ENCODE data around the gene CTSK.

CTSK gene

DNA sequence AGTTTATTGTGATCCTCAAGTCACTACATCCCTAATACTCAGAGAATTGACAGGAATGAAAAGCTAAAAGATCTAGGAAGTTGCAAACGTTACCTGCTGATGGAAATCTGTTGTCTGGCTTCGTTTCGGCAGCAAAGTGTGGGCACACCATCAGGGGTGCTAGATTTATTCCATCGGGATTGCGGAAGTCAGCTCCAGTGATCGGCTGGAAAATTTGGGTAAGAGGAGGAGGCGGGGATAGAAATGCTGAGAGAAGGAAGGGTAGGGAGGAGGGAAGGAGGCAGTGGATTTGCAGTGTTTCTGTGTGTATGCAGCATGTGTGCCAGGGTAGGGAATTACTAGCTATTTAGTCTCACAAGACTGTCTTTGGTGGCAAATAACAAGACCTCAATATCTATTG, at the start of gene CTSK:
Gene CTSK, minus strand, starts transcription at position 140 of the 400 bp plus-strand sequence. CDS start 1,455 bp downstream, outside the sequence.
- no peak for TF ChIP-seq GATA3 (IDR thresholded peaks at IDR 0.05; ENCODE audit: low read depth, low read length)
- no peak for TF ChIP-seq GATA2 (IDR thresholded peaks at IDR 0.05; ENCODE audit: low read depth, low read length)

DNA sequence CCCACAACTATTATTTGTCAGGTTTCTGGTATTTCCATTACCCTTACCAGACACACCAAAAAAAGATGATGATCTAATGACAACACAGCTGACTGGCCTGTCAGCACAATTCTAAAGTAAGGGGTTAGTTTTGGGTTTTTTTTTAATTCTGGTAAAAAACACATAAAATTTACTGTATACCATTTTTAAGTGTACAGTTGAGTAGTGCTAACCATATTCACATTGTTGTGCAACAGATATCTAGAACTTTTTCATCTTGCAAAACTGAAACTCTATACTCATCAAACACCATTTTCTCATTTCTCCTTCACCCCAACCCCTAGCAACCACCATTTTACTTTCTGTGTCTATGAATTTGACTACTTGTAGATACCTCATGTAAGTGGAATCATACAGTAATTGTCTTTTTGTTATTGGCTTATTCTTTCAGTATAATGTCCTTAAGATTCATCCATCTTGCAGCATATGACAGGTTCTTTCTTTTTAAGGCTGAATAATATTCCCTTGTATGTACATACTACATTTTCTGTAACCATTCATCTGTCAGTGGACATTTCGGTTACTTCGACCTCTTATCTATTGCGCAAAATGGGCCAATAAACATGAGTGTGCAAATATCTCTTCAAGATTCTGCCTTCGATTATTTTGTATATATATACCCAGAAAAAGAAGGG, 38.5 kb upstream of the CTSK start:
- TF ChIP-seq GATA2 (IDR thresholded peaks at IDR 0.05; ENCODE audit: low read depth, low read length) (no peak), GATA3 (IDR thresholded peaks at IDR 0.05; ENCODE audit: low read depth, low read length) (no peak)

- TF ChIP-seq GATA2 (IDR thresholded peaks at IDR 0.05; ENCODE audit: low read depth, low read length) = no peak
- TF ChIP-seq GATA3 (IDR thresholded peaks at IDR 0.05; ENCODE audit: low read depth, low read length) = no peak
These were observed 35.4 kb upstream of the CTSK start for GRCh38 chr1:150843474-150843873.

- TF ChIP-seq GATA2 (IDR thresholded peaks at IDR 0.05; ENCODE audit: low read depth, low read length) (no peak), GATA3 (IDR thresholded peaks at IDR 0.05; ENCODE audit: low read depth, low read length) (no peak)
These were observed 34.9 kb upstream of the CTSK start for GRCh38 chr1:150842964-150843363.

DNA sequence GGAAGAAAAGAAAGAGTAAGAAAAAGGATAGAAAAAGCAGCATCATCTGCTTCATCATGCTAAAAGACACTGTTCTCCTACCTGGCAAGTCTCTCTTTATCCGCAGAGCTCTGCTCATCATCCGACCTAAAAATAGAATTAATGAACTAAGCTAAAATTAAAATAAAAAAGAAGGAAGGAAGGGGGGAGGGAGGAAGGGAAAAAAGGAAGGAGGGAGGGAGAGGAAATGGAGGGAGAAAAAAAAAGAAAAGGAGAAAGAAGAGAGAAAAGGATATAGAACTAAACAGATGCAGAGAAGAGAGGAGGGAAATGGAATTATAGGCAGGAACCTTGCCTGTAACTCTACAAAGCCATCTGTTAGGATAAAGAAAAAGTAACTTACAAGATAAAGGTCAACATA, 34.3 kb upstream of the CTSK start:
- TF ChIP-seq GATA2 (IDR thresholded peaks at IDR 0.05; ENCODE audit: low read depth, low read length) (no peak), GATA3 (IDR thresholded peaks at IDR 0.05; ENCODE audit: low read depth, low read length) (no peak)

- TF ChIP-seq GATA3 (IDR thresholded peaks at IDR 0.05; ENCODE audit: low read depth, low read length) (no peak), GATA2 (IDR thresholded peaks at IDR 0.05; ENCODE audit: low read depth, low read length) (no peak)
These were observed 33.6 kb upstream of the CTSK start for GRCh38 chr1:150841626-150842025.

GRCh38 chr1:150836129-150836773, 28.2 kb upstream of the CTSK start:
- TF ChIP-seq GATA2 (IDR thresholded peaks at IDR 0.05; ENCODE audit: low read depth, low read length) = no peak
- TF ChIP-seq GATA3 (IDR thresholded peaks at IDR 0.05; ENCODE audit: low read depth, low read length) = no peak

GRCh38 chr1:150832597-150832996, 24.5 kb upstream of the CTSK start:
- TF ChIP-seq GATA3 (IDR thresholded peaks at IDR 0.05; ENCODE audit: low read depth, low read length) (no peak), GATA2 (IDR thresholded peaks at IDR 0.05; ENCODE audit: low read depth, low read length) (no peak)

DNA sequence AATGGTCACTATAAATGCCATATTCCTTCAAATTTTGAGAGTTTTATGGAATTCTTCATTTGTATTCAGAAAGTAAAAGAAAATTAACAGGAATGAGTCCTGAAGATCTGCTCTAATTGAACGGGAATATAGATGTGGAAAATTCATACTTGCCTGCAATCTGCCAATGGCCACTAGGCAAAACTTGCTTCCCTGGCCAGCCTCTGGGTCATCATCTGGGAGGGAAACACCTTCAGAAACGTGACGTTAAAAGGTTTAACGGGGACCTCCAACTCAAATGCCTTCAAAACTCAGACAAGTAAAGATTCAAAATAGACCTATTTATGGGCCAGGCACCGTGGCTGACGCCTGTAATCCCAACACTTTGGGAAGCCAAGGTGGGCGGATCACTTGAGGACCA, 21.7 kb upstream of the CTSK start:
- no peak for TF ChIP-seq GATA2 (IDR thresholded peaks at IDR 0.05; ENCODE audit: low read depth, low read length)
- no peak for TF ChIP-seq GATA3 (IDR thresholded peaks at IDR 0.05; ENCODE audit: low read depth, low read length)

DNA sequence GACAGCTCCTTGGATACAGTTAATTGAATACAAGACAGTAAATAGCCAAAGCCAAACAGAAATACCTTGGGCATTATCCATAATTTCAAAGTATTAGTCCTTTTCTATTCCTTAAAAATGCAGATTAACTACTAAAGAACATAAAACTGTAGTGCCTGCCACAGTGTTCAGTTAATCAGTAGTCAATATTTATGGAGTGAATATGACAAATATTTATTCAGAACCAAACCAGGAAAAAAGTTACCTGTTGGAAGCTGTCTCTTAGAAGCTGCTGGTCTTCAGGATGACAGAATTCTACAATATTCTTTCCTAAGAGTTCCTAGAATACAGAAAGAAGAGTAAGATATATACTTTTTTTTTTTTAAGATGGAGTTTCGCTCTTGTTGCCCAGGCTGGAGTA, 18.2 kb upstream of the CTSK start:
- TF ChIP-seq GATA2 (IDR thresholded peaks at IDR 0.05; ENCODE audit: low read depth, low read length) = no peak
- TF ChIP-seq GATA3 (IDR thresholded peaks at IDR 0.05; ENCODE audit: low read depth, low read length) = no peak

GRCh38 chr1:150820730-150821512, 12.9 kb upstream of the CTSK start:
- TF ChIP-seq GATA2 (IDR thresholded peaks at IDR 0.05; ENCODE audit: low read depth, low read length) (no peak), GATA3 (IDR thresholded peaks at IDR 0.05; ENCODE audit: low read depth, low read length) (no peak)

GRCh38 chr1:150815871-150816270, 7.8 kb upstream of the CTSK start:
- TF ChIP-seq GATA3 (IDR thresholded peaks at IDR 0.05; ENCODE audit: low read depth, low read length) (no peak), GATA2 (IDR thresholded peaks at IDR 0.05; ENCODE audit: low read depth, low read length) (no peak)

- TF ChIP-seq GATA2 (IDR thresholded peaks at IDR 0.05; ENCODE audit: low read depth, low read length) (no peak), GATA3 (IDR thresholded peaks at IDR 0.05; ENCODE audit: low read depth, low read length) (no peak)
These were observed 5.1 kb upstream of the CTSK start for GRCh38 chr1:150813028-150813707.
